HG02642 (cell line): ENCODE data around the gene MAP7.
"Not testable (repeated sequence)": the region's sequence is repeated elsewhere in the genome, so short reads cannot be mapped to it uniquely, and the experiment has no call there.

Source experiments
- ATAC-seq: cut with Tn5 transposase; IDR thresholded peaks from one replicate; pipeline ENCODE4 v1.9.1; 2021; ENCODE audit warnings: mild to moderate bottlenecking; ENCODE audit not compliant: unreplicated experiment, poor library complexity

MAP7 gene

GRCh38 chr6:136318676-136319075 is 231.5 kb downstream of the MAP7 start:
- no peak for ATAC-seq

DNA sequence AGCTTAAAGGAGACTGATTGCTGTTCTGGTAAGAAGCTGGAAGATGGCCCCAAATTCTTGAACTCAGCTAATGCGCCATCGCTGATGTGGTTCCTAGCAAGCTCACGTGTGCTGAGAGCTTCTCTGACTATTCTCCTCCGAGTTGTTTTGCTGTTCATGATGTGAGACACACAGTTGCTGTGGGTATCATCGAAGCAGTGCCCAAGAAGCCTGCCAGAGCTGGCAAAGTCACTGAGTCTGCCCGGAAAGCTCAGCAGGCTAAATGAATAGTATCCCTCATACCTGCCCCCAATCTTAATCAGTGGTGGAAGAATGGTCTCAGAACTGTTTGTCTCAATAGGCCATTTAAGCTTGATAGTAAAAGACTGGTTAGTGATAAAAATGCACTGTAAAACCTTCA is 232.3 kb downstream of the MAP7 start:
- no peak for ATAC-seq

DNA sequence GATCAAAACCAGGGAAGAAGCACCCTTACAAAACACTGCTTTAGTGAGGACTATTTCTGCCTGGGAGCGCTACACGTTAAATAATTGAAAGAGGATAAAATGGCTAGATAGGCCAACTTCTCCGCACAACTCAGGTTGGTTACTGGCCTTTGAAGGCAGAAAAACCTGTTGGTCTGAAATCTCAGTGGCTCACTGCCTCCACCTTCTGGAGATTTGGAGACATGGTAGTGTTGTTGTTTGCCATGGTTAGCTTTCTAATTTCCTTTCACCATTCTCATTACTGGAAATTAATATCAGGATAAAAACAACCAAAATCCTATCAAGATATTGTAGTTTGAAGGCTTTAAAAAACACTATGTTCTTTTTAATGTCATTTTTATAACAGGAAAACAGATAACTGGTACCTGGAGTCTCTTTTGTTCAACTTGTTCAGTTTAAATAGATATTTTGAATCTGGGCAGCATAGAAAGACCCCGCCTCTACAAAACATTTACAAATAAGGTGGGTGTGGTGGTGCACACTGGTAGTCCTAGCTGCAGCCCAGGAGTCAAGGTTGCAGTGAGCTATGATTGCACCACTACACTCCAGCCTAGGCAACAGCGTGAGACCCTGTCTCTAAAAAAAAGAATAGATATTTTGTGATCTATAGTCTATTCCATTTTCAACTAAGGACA is 233.1 kb downstream of the MAP7 start:
- ATAC-seq, result peak; percentile 68

DNA sequence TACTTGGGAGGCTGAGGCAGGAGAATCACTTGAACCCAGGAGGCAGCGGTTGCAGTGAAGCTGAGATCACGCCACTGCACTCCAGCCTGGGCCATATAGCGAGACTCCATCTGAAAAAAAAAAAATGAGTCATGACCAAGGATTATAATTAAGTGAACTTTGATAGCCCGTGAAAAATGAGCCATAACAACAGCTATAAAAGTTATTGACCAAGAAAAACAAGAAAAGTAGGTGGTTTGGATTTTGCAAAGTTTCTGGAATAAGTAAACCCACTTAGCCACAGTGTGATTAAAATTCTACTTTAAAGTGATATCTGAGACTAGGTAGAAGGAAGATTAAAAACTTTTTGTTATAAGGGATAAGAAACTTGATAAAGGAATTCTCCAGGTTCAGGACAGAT is 234.6 kb downstream of the MAP7 start:
- ATAC-seq, result no peak

DNA sequence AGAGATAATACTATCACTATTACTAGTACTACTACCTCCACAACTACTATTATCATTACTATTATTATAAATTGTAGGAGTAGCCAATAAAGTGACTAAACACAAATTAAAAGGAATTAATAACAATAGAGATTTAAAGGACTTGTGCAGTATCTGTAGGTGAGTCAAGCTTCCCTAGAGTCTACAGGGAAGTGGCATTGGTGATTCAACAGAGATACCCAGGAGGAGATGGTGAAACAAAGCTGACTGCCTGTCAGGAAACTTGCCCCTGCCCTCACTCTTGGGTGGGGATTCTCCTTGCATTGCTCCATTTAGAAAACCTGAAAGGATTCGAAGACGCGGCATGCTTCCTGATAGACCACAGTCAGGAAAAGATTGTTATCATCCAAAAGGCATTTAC is 237.2 kb downstream of the MAP7 start:
- no peak for ATAC-seq

DNA sequence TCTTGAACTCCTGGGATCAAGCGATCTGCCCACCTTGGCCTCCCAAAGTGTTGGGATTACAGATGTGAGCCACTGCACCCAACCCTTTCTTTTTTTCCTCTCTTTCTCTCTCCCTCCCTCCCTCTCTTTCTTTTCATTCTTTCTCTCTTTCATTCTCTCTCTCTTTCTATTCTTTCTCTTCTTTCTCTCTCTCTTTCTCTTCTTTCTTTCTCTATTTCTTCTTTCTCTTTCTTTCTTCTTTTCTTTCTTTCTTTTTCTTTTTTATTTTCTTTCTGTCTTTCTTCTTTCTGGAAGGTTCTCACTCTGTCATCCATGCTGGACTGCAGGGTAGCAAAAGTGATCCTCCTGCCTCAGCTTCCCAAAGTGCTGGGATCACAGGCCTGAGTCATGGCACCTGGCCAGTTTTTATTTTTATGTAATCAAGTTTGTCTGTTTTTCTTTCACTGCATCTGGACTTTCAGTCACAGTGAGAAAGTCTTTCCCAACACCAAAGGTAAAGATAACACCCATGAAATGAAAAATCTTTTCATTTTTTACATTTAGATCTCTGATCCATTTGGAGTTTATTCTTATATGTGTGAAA is 240.4 kb downstream of the MAP7 start:
- ATAC-seq, result no peak

DNA sequence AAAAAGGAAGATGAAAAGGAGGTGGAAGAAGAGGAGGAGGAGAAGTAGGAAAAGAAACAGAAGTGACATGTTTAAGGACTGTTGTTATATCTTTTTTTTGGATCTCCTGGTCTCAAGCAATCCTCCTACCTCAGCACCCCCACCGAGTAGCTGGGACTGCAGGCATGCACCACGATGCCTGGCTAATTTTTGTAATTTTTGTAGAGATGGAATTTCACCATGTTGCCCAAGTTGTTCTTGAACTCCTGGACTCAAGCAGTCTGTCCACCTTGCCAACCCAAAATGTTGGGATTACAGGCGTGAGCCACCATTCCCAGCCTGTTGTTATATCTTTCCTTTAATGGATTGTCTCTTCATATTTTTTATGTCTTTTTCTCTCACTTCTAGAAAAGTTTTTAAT is 241.1 kb downstream of the MAP7 start:
- no peak for ATAC-seq

DNA sequence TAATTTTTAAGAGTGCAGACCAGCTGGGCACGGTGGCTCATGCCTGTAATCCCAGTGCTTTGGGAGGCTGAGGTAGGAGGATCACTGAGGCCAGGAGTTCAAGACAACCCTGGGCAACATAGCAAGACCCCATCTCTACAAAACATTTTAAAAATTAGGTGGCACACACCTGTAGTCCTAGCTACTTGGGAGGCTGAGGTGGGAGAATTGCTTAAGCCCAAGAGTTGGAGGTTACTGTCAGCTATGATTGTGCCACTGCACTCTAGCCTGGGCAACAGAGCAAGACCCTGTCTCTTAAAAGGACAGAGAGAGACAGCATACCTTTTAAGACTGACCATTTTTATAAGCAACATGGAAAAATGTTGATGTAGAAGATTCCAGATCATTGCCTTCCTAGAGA is 241.8 kb downstream of the MAP7 start:
- ATAC-seq, result not testable (repeated sequence)

- ATAC-seq, result no peak
These were observed 242.9 kb downstream of the MAP7 start for GRCh38 chr6:136307351-136307750.

DNA sequence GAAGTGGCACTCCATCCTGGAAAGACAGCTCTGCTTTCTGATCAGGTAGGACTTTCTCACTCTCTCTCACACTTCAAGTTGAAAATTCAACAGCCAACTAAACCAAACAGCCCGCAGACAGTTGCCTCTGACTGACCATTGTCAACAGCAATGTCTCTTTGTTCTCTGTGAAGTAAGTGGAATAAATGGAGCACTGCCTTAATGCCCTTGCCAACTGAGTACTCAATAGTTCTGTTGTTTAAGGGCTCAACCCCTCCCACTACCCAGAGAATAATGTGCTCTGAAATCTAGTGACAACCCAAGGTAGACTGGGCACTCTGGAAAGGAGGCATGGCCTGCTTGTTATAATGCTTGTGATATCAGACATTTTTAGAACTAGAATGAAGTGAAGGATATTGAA is 243.8 kb downstream of the MAP7 start:
- no peak for ATAC-seq

DNA sequence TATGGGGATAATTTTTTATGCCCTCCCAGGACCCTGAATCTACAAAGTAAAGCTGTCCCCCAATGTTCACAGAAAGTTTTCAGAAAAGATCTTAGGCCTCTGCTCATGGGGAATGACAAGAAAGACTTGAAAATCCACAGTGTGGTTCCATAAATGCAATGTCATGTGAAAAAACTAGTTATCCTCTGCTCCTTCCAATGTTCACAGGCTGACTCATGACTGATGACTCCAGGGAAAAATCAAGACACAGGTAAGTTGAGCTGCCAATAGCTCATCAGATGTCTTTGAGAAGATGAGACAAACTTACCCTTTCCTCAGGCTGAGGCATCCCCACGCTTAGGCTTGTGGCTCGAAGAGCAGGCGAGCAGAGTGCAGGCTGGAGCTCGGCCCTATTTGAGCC is 245.8 kb downstream of the MAP7 start:
- ATAC-seq, result no peak

DNA sequence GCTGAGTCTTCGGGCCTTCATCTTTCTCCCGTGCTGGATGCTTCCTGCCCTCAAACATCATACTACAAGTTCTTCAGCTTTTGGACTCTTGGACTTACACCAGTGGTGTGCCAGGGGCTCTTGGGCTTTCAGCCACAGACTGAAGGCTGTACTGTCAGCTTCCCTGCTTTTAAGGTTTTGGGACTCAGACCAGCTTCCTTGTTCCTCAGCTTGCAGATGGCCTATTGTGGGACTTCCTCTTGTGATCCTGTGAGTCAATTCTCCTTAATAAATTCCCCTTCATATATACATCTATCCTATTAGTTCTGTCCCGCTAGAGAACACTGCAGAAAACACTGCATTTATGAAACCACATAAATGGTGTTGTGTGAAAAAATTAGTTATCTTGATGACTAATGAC is 246.7 kb downstream of the MAP7 start:
- ATAC-seq, result no peak

- no peak for ATAC-seq
These were observed 255.6 kb downstream of the MAP7 start for GRCh38 chr6:136294621-136295020.
